Aorta (tissue), 5 donors: Measurements from ENCODE around the gene CEACAM6. TPM values are rescaled to one million over a fixed set of nuclear protein-coding genes. Genes with fewer than 3 reads are reported as not detected.
"Not testable (repeated sequence)": the region's sequence is repeated elsewhere in the genome, so short reads cannot be mapped to it uniquely, and the experiment has no call there.

ENCODE experiments used
- ATAC-seq: fragments of 200-7000 bp; cut with Tn5 transposase; one replicate; pipeline ENCODE4 v1.9.1; 2022; ENCODE audit warnings: moderate library complexity; ENCODE audit not compliant: low FRiP score
- DNase-seq, 2 donors: peaks; one replicate each; pipeline ENCODE4 v3.0.0-alpha.2; 2020
- H3K27ac ChIP-seq, 2 donors: one replicate each; pipeline ENCODE4 v1.5.1; 2013; ENCODE audit warnings: low read length in 2 of 2, mild to moderate bottlenecking in 2 of 2, moderate library complexity in 2 of 2, control low read depth in 1 of 2, inconsistent platforms in 1 of 2, low read depth in 1 of 2
- H3K27me3 ChIP-seq, 2 donors: one replicate each; pipeline ENCODE4 v1.6.1; 2013; ENCODE audit warnings: control low read depth in 1 of 2, low read length in 1 of 2, mild to moderate bottlenecking in 1 of 2, moderate library complexity in 1 of 2; ENCODE audit not compliant: insufficient read depth in 2 of 2, control insufficient read depth in 1 of 2
- H3K36me3 ChIP-seq, 2 donors: one replicate each; pipeline ENCODE4 v1.6.1; 2013; ENCODE audit warnings: control low read depth in 1 of 2, low read length in 1 of 2, mild to moderate bottlenecking in 1 of 2; ENCODE audit not compliant: insufficient read depth in 2 of 2, control insufficient read depth in 1 of 2
- H3K4me1 ChIP-seq, 2 donors: one replicate each; pipeline ENCODE4 v1.6.1; 2013; ENCODE audit warnings: low read length in 2 of 2, control low read depth in 1 of 2, mild to moderate bottlenecking in 1 of 2, moderate library complexity in 1 of 2; ENCODE audit not compliant: insufficient read depth in 2 of 2, control insufficient read depth in 1 of 2
- H3K4me3 ChIP-seq, 2 donors: one replicate each; pipeline ENCODE4 v1.5.1; 2013; ENCODE audit warnings: low read length in 2 of 2, control low read depth in 1 of 2, mild to moderate bottlenecking in 1 of 2
- H3K9me3 ChIP-seq: one replicate; pipeline ENCODE4 v1.6.1; 2013; ENCODE audit warnings: mild to moderate bottlenecking, low read length; ENCODE audit not compliant: control insufficient read depth
- WGBS, 2 donors: extraction: QIAGEN DNeasy Blood & Tissue Kit; methylation state at CpG; one replicate each; pipeline ENCODE4 v1.1.7; 2013; 5-methylcytosine and 5-hydroxymethylcytosine counted together
- intact Hi-C, 2 donors: fragments of 100-400 bp; cut with DNase I; formaldehyde crosslinking; loops; one replicate each; pipeline versions ENCODE4 v1.14.2 to v1.15.0; 2022
- polyA plus RNA-seq, 2 donors: library from polyadenylated mRNA; stranded (reverse); fragments of 200-250 nt; gene quantifications; one replicate each; pipeline ENCODE4 v1.2.3, GENCODE V29; 2013
- total RNA-seq, 2 donors: library from RNA; stranded (reverse); fragmentation: NEBNext Ultra II Directional; extraction: Animal tissue kit (Norgen Biotek cat#: 25700); gene quantifications; one replicate each; pipeline ENCODE4 v1.2.1, GENCODE V29; 2021
- donor health status: healthy with polysubstance abuse.
- donor health status: Bipolar disorder and iron deficiency.
- donor health status: DM: no; HTN: no; CAD: no.
- donor health status: DM: no; HTN: no; CAD: no.
- donor health status: DM: yes; HTN: yes; CAD: no.

Gene CEACAM6
- total and polyA plus RNA-seq, 4 donors: 0.33 to 6.5 (median 0.33) TPM; not detected in 1

DNA sequence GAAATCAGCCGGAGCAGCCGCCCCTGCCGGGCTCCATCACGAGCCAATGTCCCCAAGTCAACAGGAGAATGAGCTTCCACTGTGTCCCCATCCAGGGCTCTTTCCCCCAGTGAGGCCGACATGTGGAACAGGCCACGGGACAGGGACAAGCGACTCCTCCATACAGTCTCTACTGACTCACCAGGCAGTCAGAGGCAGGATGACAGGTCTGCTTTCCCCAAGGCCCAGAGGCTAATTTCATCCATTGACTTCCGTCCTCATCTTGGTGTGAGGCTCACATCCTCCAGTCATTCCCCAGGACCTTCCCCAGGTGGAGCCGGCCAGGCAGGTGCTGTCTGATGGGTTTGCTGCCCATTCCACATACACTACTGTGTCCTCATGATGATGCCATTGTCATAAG lies 3.5 kb downstream of the CEACAM6 start:
- Histone ChIP-seq H3K9me3 (no peaks in the 10 kb centered on the region), H3K27ac (no peak overlapping the region), H3K27me3 (no peaks in the 10 kb centered on the region), H3K36me3 (no peaks in the 10 kb centered on the region), H3K4me1 (no peaks in the 10 kb centered on the region), H3K4me3 (no peak overlapping the region)
- intact Hi-C loops: no loop called here
- WGBS, 2 donors: 73 to 76% methylated on average over 9 of the region's 9 CpGs
- no peak for DNase-seq
- no peak for ATAC-seq

DNA sequence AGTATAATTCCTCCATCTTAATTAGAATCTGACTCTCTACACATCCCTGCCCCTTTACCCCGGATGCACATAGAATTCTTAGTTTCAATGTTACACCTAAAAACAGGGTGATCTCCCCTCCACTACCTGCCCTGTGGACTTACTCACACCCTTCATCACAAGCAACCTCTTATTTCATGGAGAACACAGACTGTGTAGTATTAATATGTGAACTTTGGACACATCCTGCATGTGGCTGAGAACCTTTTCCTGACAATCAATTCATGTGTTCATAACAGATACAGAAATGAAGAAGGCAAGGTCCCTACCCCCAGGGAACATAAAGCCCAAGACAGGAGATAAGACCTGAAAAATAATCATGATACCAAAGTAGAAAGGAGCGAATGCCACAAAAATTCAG lies 11.8 kb downstream of the CEACAM6 start:
- Histone ChIP-seq H3K27me3 (peaks cover 0 to 3% of the 10 kb centered on the region in 2 donors), H3K36me3 (no peaks in the 10 kb centered on the region), H3K27ac (no peak overlapping the region), H3K9me3 (peaks cover 1% of the 10 kb centered on the region), H3K4me1 (no peaks in the 10 kb centered on the region), H3K4me3 (no peak overlapping the region)
- intact Hi-C loops: no loop called here
- ATAC-seq (no peak), DNase-seq (no peak)
- WGBS, 2 donors: 81 to 87% methylated on average over 2 of the region's 2 CpGs

DNA sequence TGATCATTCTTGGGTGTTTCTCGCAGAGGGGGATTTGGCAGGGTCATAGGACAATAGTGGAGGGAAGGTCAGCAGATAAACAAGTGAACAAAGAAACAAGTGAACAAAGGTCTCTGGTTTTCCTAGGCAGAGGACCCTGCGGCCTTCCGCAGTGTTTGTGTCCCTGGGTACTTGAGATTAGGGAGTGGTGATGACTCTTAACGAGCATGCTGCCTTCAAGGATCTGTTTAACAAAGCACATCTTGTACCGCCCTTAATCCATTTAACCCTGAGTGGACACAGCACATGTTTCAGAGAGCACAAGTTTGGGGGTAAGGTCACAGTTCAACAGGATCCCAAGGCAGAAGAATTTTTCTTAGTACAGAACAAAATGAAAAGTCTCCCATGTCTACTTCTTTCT lies 12.8 kb downstream of the CEACAM6 start:
- WGBS, 2 donors: 69 to 73% methylated on average over 4 to 5 of the region's 5 CpGs
- H3K4me1 ChIP-seq, H3K9me3 ChIP-seq, H3K36me3 ChIP-seq, intact Hi-C loops, H3K4me3 ChIP-seq, DNase-seq, ATAC-seq, H3K27ac ChIP-seq, H3K27me3 ChIP-seq: not testable (repeated sequence)

DNA sequence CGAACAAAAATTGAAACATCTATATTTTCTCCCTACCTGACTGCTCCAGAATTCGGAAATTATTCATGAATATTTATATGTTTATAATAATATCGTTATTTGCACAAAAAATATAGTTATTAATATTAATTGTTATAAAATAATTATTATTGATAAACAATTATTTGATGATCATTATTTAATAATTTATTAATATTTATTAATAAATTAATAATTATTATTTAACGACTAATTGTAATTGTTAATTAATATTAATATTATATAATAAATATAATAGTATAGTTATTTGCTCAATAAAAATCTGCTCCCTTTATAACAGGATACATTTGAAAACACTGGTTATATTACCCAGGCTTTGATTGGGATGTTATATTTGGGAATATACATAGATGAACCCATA lies 14.3 kb downstream of the CEACAM6 start:
- Histone ChIP-seq H3K4me1 (no peaks in the 10 kb centered on the region), H3K27me3 (peaks cover 0 to 3% of the 10 kb centered on the region in 2 donors), H3K4me3 (no peak overlapping the region), H3K9me3 (peaks cover 1% of the 10 kb centered on the region), H3K27ac (no peak overlapping the region), H3K36me3 (no peaks in the 10 kb centered on the region)
- DNase-seq (no peak), ATAC-seq (no peak)
- WGBS, 2 donors: 89 to 92% methylated on average over 4 of the region's 4 CpGs
- intact Hi-C loops: no loop called here

DNA sequence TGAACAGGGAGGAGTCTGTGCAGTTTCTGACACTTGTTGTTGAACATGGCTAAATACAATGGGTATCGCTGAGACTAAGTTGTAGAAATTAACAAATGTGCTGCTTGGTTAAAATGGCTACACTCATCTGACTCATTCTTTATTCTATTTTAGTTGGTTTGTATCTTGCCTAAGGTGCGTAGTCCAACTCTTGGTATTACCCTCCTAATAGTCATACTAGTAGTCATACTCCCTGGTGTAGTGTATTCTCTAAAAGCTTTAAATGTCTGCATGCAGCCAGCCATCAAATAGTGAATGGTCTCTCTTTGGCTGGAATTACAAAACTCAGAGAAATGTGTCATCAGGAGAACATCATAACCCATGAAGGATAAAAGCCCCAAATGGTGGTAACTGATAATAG lies 16.1 kb downstream of the CEACAM6 start:
- DNase-seq (no peak), ATAC-seq (no peak)
- intact Hi-C loops: no loop called here
- no peaks in the 10 kb centered on the region for H3K9me3 ChIP-seq
- no peaks in the 10 kb centered on the region for H3K27me3 ChIP-seq
- no peak overlapping the region for H3K27ac ChIP-seq
- H3K4me3 ChIP-seq: no peak overlapping the region
- no peaks in the 10 kb centered on the region for H3K36me3 ChIP-seq
- 88 to 98% methylated on average over 2 of the region's 2 CpGs for WGBS, 2 donors
- H3K4me1 ChIP-seq: no peaks in the 10 kb centered on the region

DNA sequence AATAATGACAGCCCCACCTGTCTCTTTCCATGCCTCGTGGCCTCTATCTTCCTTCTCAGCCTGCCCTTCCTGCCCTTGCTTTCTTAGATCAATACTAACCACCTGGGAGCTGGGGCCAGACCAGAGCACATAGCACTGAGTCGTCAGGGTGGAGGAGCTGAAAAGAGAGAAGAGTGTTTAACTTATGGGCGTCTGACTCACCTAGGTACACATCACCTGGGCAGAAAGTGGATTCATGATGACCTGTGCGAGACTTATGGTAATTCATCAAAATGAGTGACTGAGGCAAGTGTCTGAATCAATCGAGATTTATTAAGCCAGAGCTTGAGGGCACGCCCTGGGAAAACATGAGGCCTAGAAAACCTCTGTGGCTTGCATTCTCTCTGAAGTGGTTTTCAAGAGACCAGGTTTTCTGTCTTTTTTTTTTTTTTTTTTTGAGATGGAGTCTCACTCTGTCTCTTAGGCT lies 19.2 kb downstream of the CEACAM6 start:
- Histone ChIP-seq H3K4me3 (no peak overlapping the region), H3K9me3 (no peaks in the 10 kb centered on the region), H3K36me3 (no peaks in the 10 kb centered on the region), H3K27me3 (no peaks in the 10 kb centered on the region), H3K4me1 (no peaks in the 10 kb centered on the region), H3K27ac (no peak overlapping the region)
- ATAC-seq: no peak
- DNase-seq: no peak
- WGBS, 2 donors: 55 to 61% methylated on average over 6 of the region's 6 CpGs
- intact Hi-C loops: no loop called here

DNA sequence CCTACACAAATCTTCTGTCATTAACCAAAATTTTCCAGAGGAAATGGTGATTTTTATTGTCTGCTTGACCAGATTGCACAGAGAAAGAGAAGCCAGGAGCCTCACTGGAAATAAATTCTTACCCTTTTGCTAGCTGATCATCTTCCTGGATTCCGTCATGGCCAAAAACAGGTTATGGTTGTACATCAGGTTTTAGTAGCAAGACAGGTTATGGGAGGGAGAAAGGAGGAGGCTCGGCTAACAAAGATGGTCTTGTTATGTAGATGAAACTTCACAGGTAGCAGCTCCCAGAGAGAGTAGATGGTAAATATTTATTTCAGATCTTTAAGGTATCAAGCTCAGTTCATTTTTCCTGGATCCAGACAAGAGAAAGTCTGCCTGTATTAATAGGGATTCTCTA lies 21.4 kb downstream of the CEACAM6 start:
- no peaks in the 10 kb centered on the region for H3K36me3 ChIP-seq
- no peak overlapping the region for H3K27ac ChIP-seq
- no peaks in the 10 kb centered on the region for H3K4me1 ChIP-seq
- H3K27me3 ChIP-seq: no peaks in the 10 kb centered on the region
- H3K4me3 ChIP-seq: no peak overlapping the region
- intact Hi-C loops: no loop called here
- ATAC-seq (no peak), DNase-seq (no peak)
- H3K9me3 ChIP-seq: no peaks in the 10 kb centered on the region
- 70 to 79% methylated on average over 2 of the region's 2 CpGs for WGBS, 2 donors

DNA sequence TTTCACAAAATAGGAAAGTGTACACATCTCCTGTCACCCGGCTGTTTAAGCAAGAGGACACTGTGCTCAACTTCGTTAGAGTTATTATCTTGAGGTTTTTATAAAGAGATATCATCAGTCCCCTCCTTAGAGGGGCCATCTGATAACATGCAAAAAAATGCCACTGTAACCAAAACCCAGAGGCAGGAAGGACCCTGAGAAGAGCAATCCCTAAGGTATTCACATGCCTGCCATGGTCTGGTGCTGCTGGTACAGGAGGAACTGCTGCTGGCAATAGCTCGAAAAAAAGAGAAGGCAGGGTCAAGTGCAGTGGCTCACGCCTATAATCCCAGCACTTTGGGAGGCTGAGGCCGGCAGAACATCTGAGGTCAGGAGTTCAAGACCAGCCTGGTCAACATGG lies 28.3 kb downstream of the CEACAM6 start:
- Histone ChIP-seq H3K27me3 (peaks cover 0 to 1% of the 10 kb centered on the region in 2 donors), H3K36me3 (no peaks in the 10 kb centered on the region)

DNA sequence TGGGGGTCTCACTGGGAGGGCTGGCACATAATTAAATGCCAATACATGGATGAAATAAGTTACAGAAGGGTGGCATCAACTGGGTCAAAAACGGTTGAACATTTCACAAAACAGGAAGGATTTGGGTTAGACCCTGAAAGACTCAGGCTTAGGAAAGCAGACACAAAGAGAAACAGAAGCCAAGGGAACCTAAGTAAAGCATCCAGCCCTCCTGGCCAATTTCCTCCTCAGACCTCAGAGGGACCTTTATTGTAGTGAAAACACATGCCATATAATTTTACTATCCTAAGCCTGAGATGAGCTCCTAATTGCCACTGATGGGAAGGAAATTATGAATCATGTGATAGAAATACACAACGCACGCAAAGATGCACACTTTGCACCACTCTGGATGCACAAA lies 29.0 kb downstream of the CEACAM6 start:
- Histone ChIP-seq H3K9me3 (no peaks in the 10 kb centered on the region), H3K27ac (no peak overlapping the region), H3K36me3 (no peaks in the 10 kb centered on the region), H3K4me3 (no peak overlapping the region), H3K4me1 (no peaks in the 10 kb centered on the region), H3K27me3 (peaks cover 0 to 1% of the 10 kb centered on the region in 2 donors)
- no peak for DNase-seq
- intact Hi-C loops: no loop called here
- ATAC-seq: no peak
- WGBS, 2 donors: 66 to 69% methylated on average over 3 of the region's 3 CpGs

More for the DNA sequence above, 28.3 kb downstream of the CEACAM6 start:
- Histone ChIP-seq H3K4me1 (no peaks in the 10 kb centered on the region), H3K27ac (no peak overlapping the region), H3K9me3 (no peaks in the 10 kb centered on the region), H3K4me3 (no peak overlapping the region)
- intact Hi-C loops: no loop called here
- WGBS, 2 donors: 60 to 64% methylated on average over 5 of the region's 5 CpGs
- ATAC-seq: no peak
- DNase-seq: no peak
